Astrocyte (in vitro differentiated cells and primary cell): Measurements from ENCODE around the gene CCNA1.

Source experiments
- CTCF ChIP-seq: IDR thresholded peaks from 2 replicates; pipeline ENCODE4 v1.5.1; 2011; ENCODE audit warnings: low read depth, mild to moderate bottlenecking, inconsistent platforms, low read length, moderate library complexity; ENCODE audit not compliant: insufficient read depth
- EZH2 ChIP-seq: IDR thresholded peaks from 2 replicates; pipeline ENCODE4 v1.6.1; 2012; ENCODE audit warnings: mild to moderate bottlenecking, low read length, inconsistent platforms; ENCODE audit not compliant: insufficient read depth

- no peak for TF ChIP-seq EZH2
- no peak for TF ChIP-seq CTCF
These were observed 19.6 kb upstream of the CCNA1 start for GRCh38 chr13:36412736-36413135.
